ENCODE measurements around the gene ACTN3.
"Not testable (repeated sequence)": the region's sequence is repeated elsewhere in the genome, so short reads cannot be mapped to it uniquely, and the experiment has no call there.

ACTN3 gene

GRCh38 chr11:66541892-66542291 lies 4.8 kb upstream of the ACTN3 start:
- no peaks in the 10 kb centered on the region for H3K79me2 ChIP-seq (ENCODE audit: insufficient read depth, low read length)
- H3K36me3 ChIP-seq (ENCODE audit: insufficient read depth, low read length) = peaks cover 11% of the 10 kb centered on the region; the same call in 1 of the 2 replicates
- no peak overlapping the region for H3K27ac ChIP-seq (ENCODE audit: low read depth, low read length, poor library complexity, severe bottlenecking)
- H3F3A ChIP-seq (ENCODE audit: insufficient read depth, low read length) = no peaks in the 10 kb centered on the region
- H3K27me3 ChIP-seq (ENCODE audit: insufficient read depth, low read length) = no peaks in the 10 kb centered on the region
- H3K9me3 ChIP-seq (ENCODE audit: low read length) = no peaks in the 10 kb centered on the region
- no peaks in the 10 kb centered on the region for H4K20me1 ChIP-seq (ENCODE audit: insufficient read depth, low read length)
- no peak overlapping the region for H3K4me3 ChIP-seq (ENCODE audit: low read depth, low read length, poor library complexity, severe bottlenecking)
- H3K9me2 ChIP-seq (ENCODE audit: low read depth, low read length) = no peaks in the 10 kb centered on the region
- no peak overlapping the region for H3K4me2 ChIP-seq (ENCODE audit: low read length)
- peaks cover 31% of the 10 kb centered on the region for H3K4me1 ChIP-seq (ENCODE audit: insufficient read depth, low read length, severe bottlenecking)
- H3K9ac ChIP-seq (ENCODE audit: low read length) = no peak overlapping the region
- no peak for TF ChIP-seq CTCF (IDR thresholded peaks at IDR 0.05; ENCODE audit: low read length)
- TF ChIP-seq EZH2 (IDR thresholded peaks at IDR 0.05; ENCODE audit: borderline replicate concordance, low read length) = no peak
- H2AFZ ChIP-seq (ENCODE audit: low read length) = no peak overlapping the region

- H3K27ac ChIP-seq (ENCODE audit: low read depth, low read length, poor library complexity, severe bottlenecking) = no peak overlapping the region
- no peaks in the 10 kb centered on the region for H3K9me2 ChIP-seq (ENCODE audit: low read depth, low read length)
- H3K4me3 ChIP-seq (ENCODE audit: low read depth, low read length, poor library complexity, severe bottlenecking) = no peak overlapping the region
- H3K9me3 ChIP-seq (ENCODE audit: low read length) = no peaks in the 10 kb centered on the region
- H2AFZ ChIP-seq (ENCODE audit: low read length) = no peak overlapping the region
- no peak overlapping the region for H3K4me2 ChIP-seq (ENCODE audit: low read length)
- H3K27me3 ChIP-seq (ENCODE audit: insufficient read depth, low read length) = 0 out of 2 replicates have a peak, but pooled peaks cover 2% of the 10 kb centered on the region
- H3K9ac ChIP-seq (ENCODE audit: low read length) = no peak overlapping the region
- H3K36me3 ChIP-seq (ENCODE audit: insufficient read depth, low read length) = peaks cover 7% of the 10 kb centered on the region; the same call in 1 of the 2 replicates
- TF ChIP-seq CTCF (IDR thresholded peaks at IDR 0.05; ENCODE audit: low read length) (no peak), EZH2 (IDR thresholded peaks at IDR 0.05; ENCODE audit: borderline replicate concordance, low read length) (no peak)
- H3K4me1 ChIP-seq (ENCODE audit: insufficient read depth, low read length, severe bottlenecking) = peaks cover 33% of the 10 kb centered on the region
- no peaks in the 10 kb centered on the region for H3K79me2 ChIP-seq (ENCODE audit: insufficient read depth, low read length)
- no peaks in the 10 kb centered on the region for H3F3A ChIP-seq (ENCODE audit: insufficient read depth, low read length)
- H4K20me1 ChIP-seq (ENCODE audit: insufficient read depth, low read length) = no peaks in the 10 kb centered on the region
Observed at GRCh38 chr11:66542362-66542761, 4.3 kb upstream of the ACTN3 start.

- peak overlapping the region; percentile 91 for H3K4me2 ChIP-seq (ENCODE audit: low read length)
Observed at GRCh38 chr11:66543263-66544107, 3.2 kb upstream of the ACTN3 start.

GRCh38 chr11:66544952-66545351 lies 1.8 kb upstream of the ACTN3 start:
- H3K9ac ChIP-seq (ENCODE audit: low read length) = peak overlapping the region; percentile 79
- not testable (repeated sequence) for H3K9me3 ChIP-seq (ENCODE audit: low read length); H3K27me3 ChIP-seq (ENCODE audit: insufficient read depth, low read length); H2AFZ ChIP-seq (ENCODE audit: low read length); H3F3A ChIP-seq (ENCODE audit: insufficient read depth, low read length); H4K20me1 ChIP-seq (ENCODE audit: insufficient read depth, low read length); H3K36me3 ChIP-seq (ENCODE audit: insufficient read depth, low read length); H3K79me2 ChIP-seq (ENCODE audit: insufficient read depth, low read length); H3K9me2 ChIP-seq (ENCODE audit: low read depth, low read length)
- H3K4me1 ChIP-seq (ENCODE audit: insufficient read depth, low read length, severe bottlenecking) = peaks cover 33% of the 10 kb centered on the region
- peak overlapping the region; percentile 91 for H3K4me2 ChIP-seq (ENCODE audit: low read length)
- H3K4me3 ChIP-seq (ENCODE audit: low read depth, low read length, poor library complexity, severe bottlenecking) = peak overlapping the region; percentile 89
- H3K27ac ChIP-seq (ENCODE audit: low read depth, low read length, poor library complexity, severe bottlenecking) = peak overlapping the region; percentile 75

More at GRCh38 chr11:66543263-66544107, 3.2 kb upstream of the ACTN3 start:
- Histone ChIP-seq H3K27me3 (ENCODE audit: insufficient read depth, low read length) (0 out of 2 replicates have a peak, but pooled peaks cover 3% of the 10 kb centered on the region), H3K36me3 (ENCODE audit: insufficient read depth, low read length) (peaks cover 7% of the 10 kb centered on the region; the same call in 1 of the 2 replicates), H3F3A (ENCODE audit: insufficient read depth, low read length) (no peaks in the 10 kb centered on the region), H4K20me1 (ENCODE audit: insufficient read depth, low read length) (no peaks in the 10 kb centered on the region), H2AFZ (ENCODE audit: low read length) (no peak overlapping the region; the same call in 1 of the 2 replicates), H3K4me1 (ENCODE audit: insufficient read depth, low read length, severe bottlenecking) (peaks cover 33% of the 10 kb centered on the region), H3K9me2 (ENCODE audit: low read depth, low read length) (no peaks in the 10 kb centered on the region), H3K27ac (ENCODE audit: low read depth, low read length, poor library complexity, severe bottlenecking) (peak overlapping the region; percentile 75), H3K9me3 (ENCODE audit: low read length) (no peaks in the 10 kb centered on the region), H3K4me3 (ENCODE audit: low read depth, low read length, poor library complexity, severe bottlenecking) (peak overlapping the region; percentile 44), H3K9ac (ENCODE audit: low read length) (peak overlapping the region; percentile 79), H3K79me2 (ENCODE audit: insufficient read depth, low read length) (no peaks in the 10 kb centered on the region)
- TF ChIP-seq EZH2 (IDR thresholded peaks at IDR 0.05; ENCODE audit: borderline replicate concordance, low read length) = no peak
- TF ChIP-seq CTCF (IDR thresholded peaks at IDR 0.05; ENCODE audit: low read length) = peak; percentile 82

All from OCI-LY1 (cell line).